NCI-H774 (cell line): ENCODE data around the gene TOR1B.
A peak's percentile ranks its signal among the peaks of the same experiment; 100 is the strongest.

Experiments
- DNase-seq: peaks from one replicate; lab custom pipeline; 2025; lab: John Stamatoyannopoulos, UW

TOR1B gene

GRCh38 chr9:129814432-129815223, 11.6 kb downstream of the TOR1B start:
- DNase-seq, result no peak

DNA sequence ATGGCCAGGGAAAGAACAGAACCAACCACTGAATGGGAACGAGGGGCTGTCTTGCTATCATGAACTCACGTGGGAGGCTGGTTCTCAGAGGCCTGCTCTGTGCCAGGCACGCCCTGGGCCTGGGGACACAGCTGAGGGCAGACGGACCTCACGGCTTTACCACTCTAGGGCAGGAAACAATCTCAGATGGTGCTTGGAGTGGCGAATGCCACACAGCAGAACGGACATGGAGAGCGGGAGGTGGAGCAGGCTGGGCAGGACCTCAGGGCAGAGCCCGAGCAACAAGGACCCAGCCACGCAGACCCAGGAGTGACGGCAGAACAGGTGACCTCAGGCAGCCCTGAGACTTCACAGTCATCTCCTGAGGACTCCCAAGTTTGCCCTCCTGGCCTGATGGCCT, 12.3 kb downstream of the TOR1B start:
- no peak for DNase-seq

DNA sequence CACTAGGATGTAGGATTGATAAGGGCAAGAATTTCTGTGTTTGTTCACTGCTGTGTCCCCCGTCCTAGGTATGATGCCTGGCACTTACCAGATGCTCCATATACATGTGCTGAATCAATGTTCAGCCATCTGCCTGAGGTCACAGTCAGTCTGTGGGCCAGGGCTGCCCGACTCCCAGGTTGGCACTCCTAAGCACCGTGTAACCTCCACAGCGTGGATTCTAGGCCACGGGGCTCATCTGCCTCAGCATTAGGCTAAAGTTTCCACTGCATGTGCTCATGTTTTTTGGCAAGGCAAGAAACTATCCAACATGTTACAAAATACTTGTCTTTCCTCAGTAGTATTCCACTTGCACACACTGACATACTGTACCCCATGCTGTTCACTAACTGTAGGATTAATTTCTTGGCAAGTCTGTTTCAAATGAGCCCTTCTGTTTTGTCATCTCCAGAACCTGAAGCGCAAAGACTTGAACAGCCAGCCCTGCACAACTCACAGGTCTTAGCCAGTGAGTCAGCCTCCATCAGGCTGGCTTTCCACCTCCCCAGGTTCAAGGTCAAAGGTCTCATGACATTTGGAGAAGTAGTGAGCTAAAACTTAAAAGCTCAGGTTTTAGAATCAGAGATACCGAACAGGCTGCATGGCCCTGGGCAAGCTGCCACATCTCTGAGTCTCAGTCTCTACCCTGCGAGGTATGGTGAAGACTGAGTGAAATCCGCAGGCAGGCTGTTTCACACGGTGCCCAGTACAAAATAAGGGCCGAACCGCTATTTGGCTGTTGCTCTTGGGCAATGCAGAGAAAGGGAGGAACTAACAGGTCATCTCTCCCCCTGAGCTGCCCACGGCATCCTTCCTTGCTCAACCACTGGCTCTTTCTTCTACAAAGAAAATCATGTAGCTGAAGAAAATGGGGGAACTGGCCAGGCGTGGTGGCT, 13.8 kb downstream of the TOR1B start:
- DNase-seq, result no peak

DNA sequence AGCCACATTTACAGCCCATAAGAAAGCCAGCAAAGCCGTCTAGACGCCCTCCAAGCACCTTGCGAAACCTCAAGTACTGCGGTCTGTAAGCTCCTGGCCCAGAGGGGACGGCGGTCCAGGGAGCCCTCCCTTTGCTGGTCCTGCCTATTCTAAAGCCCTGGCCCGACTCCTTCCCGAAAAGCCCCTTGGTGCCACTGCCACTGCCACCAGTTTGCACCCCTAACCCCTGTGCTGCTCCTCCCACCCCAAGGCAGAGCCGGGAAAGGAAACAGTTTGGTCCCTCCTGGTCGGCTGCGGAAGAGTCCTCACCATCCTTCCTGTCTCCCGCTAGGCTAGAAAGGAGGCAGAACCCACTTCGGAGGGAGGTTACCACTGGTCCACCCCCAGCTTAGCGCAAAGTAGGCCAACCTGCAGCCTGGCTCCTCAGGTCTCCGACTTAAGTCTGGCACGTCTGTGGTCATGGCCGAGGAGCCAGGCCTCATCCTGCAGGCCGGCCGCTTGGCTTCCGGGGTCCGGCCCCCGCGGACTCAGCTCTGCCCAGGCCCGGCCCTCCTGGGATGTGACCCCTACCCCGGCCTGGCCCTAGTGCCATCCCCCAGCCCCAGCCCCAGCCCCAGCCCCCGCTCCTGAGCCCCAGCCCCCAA, 20.0 kb downstream of the TOR1B start:
- DNase-seq, result no peak

- no peak for DNase-seq
Observed at GRCh38 chr9:129823542-129823934, 20.6 kb downstream of the TOR1B start.

DNA sequence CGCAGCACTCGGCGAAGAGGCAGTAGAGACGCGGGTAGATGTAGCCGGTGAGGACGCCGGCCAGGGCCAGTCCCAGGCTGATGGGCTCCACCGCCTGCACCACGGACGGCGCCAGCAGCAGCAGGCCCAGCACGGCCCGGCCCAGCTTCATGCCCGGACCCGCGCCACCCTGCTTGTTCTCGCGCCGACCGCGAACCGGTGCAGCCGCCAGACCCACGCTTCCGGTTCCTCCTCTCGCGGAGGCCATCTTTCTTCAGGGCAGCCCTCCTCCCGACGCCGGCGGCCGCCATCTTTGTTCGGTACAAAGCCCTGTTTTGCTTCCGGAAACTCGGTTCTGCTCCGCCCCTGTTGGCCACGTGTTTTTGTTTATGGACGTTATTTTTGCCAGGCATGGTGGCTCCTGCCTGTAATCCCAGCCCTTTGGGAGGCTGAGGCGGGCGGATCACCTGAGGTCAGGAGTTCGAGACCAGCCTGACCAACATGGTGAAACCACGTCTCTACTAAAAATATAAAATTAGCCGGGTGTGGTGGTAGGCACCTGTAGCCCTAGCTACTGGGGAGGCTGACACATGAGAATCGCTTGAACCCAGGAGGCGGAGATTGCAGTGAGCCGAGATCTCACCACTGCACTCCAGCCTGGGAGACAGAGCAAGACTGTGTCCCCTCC, 21.1 kb downstream of the TOR1B start, which contains the start of gene TOR1A:
TOR1A (minus strand) TSS at position 202 of the 667 bp plus-strand sequence; CDS start at position 151, 51 bp downstream.
- peak; percentile 97 for DNase-seq

DNA sequence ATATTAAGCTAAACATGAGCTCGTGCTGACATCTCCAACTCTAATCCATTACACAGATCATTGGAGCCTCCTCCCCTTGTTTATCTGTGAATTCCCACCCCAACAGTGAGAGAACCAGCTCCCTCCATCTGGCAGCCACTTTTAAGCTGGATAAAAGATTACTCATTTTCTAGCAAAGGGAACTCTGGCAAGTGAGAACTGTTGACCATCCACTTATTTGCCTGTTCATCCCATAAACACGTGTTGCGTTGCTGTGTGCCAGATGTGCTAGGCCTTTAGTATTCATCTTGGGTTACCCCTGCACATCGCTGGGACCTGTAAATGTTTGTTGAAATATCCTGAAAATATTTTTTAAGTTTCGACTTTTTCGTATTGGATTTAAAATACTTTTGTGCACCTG, 23.4 kb downstream of the TOR1B start:
- no peak for DNase-seq

GRCh38 chr9:129826759-129827158, 23.8 kb downstream of the TOR1B start:
- no peak for DNase-seq

DNA sequence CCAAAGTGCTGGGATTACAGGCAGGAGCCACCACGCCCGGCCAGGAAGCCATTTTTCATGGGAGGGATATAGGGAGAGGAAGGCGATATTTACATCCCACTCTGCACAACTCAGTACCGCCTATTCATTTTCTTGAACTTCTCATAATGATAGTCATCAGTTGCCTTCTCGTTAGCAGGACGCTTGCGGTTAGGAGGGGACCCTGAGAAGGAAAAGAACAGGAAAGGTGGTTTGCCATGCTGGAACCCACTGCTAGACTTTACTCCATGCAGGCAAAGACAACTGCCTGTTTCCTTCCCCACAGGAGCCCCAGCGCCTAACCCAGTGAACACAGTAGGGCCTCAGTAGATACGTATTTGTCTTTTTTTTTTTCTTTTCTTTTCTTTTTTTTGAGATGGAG, 25.1 kb downstream of the TOR1B start:
- DNase-seq, result no peak

- no peak for DNase-seq
Observed at GRCh38 chr9:129828969-129829368, 26.0 kb downstream of the TOR1B start.

DNA sequence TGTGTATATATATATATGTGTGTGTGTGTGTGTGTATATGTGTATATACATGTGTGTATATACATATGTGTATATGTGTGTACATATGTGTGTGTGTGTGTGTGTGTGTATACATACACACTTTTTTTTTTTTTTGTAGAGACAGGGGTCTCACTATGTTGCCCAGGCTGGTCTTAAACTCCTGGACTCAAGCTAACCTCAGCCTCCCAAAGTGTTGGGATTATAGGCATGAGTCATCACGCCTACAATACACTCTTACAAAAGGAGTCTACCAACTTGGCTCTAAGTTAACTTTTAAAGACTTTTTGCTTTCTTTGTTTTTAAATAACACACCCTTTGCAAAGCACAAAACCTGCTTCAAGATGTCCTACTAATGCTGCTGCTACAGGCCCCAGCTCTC, 30.0 kb downstream of the TOR1B start:
- DNase-seq, result no peak

GRCh38 chr9:129834489-129835127, 31.6 kb downstream of the TOR1B start:
- DNase-seq, result no peak

DNA sequence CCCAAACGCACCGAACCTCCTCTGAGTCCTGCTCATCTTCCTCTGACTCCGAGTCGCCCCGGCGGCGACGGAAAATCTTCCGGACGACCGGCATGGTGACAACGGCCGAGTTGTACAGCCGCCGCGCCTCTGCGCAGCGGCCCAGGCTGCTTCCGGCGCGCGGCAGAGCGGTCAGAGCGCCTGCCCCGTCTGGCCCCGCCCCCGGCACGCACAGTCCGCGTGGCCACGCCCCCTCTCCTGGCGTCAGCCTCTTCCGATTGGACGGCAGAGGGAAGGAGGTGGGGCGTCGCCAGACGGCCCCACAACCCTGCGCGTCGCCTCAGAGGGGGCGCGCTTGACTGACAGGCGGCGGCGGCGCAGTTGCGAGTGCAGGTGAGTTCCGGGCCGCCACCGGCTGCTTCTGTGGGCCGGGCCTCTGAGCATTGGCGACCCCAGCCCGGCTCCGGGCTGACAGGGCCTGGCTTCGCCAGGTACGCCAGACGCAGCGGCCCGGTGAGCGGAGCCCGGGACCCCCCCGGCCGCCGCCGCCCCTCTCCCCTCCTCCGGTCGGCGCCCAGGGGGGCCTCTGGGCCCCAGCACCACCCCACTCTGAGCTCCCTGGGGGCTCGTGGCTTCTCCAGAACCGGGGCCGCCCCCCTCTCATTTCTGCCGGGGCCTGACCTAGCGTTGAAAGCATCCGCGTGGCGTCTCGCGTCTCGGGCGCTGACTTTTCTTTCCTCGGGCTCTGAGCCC, 32.3 kb downstream of the TOR1B start, which contains the start of the genes C9orf78 and USP20:
C9orf78 (minus strand) TSS at position 148 of the 732 bp plus-strand sequence; CDS start at position 94, 54 bp downstream.
USP20 (plus strand) TSS at position 331 of the 732 bp plus-strand sequence. CDS start 17,098 bp downstream, outside the sequence.
- DNase-seq, result peak; percentile 98

DNA sequence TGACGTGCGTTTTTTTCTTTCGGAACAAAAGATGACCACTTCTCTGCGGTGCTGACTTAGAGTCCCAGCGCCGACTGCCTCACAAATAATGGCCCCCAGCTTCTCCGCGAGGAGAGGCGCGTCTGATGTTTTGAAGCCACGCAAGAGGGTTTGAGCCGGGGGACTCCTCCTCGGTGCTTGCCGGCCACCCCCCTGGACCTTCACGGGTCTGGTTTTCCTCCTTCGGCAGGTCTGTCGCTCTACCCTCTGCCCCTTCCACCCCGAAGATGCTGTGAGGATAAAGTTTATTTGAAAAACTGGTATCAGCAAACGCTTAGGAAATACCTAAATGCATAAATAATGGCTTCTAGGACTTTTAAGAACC, 32.9 kb downstream of the TOR1B start:
- no peak for DNase-seq

DNA sequence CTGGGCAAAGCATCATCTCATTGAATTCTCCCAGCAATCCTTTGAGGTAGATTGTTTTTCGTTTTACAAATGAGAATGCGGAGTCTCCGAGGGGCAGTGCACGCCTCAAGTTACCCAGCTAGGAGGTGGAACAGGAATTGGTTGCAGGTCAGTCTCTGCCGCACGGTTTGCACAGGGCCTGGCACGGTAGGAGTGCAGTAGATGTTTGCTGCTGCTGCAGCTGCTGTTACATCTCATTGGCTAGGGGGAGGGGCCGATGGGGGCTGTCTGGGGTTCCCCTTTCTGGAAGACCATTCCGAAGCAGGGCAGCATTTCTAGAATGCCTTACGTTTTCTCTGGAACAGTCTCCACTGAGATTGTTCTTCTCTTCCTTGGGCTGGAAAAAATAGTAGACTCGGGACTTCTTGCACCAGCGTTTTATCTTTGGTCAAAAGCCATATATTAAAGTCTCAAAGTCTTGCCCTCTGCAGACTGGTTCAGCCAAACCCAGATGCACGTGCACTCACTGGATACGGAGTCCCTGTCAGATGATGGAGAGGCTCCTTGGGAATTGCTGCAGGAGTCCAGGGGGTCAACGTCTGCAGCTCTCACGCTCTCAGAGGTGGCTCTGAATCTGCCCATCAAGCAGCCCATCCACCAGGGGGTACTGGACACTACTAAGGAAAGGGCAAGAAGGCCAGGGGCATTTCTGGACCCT, 33.5 kb downstream of the TOR1B start:
- peak; percentile 10 for DNase-seq

GRCh38 chr9:129838707-129839259, 35.8 kb downstream of the TOR1B start:
- DNase-seq, result no peak

GRCh38 chr9:129839324-129840023, 36.5 kb downstream of the TOR1B start:
- no peak for DNase-seq

DNA sequence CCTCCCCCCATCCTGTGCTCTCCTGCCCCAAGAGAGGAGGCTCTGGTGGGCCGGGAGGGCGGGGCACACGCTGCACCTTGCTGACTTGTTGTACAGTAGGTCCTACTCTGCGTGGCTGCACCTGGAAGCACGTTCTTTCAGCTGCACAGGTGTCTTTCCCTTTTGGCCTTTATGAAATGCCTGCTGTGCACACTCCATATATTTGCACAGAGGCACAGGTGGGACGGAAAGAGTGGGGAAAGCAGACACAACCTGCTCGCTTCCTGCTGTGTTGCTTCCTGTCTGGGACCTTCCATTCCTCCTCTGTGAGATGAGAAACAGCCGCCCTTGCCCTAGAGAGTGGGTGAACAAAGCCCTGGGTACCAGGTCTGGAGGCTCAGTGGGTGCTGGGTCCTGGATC, 37.0 kb downstream of the TOR1B start:
- DNase-seq, result peak; percentile 97

DNA sequence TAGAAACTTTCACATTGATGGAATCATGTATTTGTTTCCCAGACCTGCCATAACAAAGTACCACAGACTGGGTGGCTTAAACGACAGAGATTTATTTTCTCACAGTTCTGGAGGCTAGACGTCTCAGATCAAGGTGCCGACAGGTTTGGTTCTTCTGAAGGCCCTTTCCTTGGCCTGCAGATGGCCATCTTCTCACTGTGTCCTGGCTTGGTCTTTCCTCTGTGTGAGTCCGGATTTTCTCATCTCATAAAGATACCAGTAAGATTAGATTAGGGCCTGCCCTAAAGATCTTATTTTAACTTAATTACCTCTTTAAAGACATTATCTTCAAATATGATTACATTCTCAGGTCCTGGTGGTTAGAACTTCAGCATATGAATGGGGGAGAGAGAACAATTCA, 38.1 kb downstream of the TOR1B start:
- no peak for DNase-seq
